ENCODE data around the gene PIPOX. TPM values are rescaled to one million over a fixed set of nuclear protein-coding genes. Genes with fewer than 3 reads are reported as not detected.

The PIPOX gene
- total and polyA plus RNA-seq, 2 of the 8 experiments (the other 6 are each of a cell fraction or from before 2014, with no cell fraction given), result 57.2 to 99.6 TPM

GRCh38 chr17:29070781-29071180 lies 27.8 kb downstream of the PIPOX start:
- ChIA-PET POLR2A (ENCODE audit: partially characterized antibody) (interaction anchor here (1.0 to 3.2 kb wide), 9 partner anchors 8 to 119 kb away, joined by 3 to 19 read pairs (median 3); partner anchors contain the start of genes PHF12, PIPOX and SEZ6), CTCF (ENCODE audit: partially characterized antibody) (interaction anchor here (0.9 to 2.4 kb wide), 7 partner anchors 8 to 105 kb away, joined by 3 to 13 read pairs (median 4); no protein-coding TSS in a partner anchor)
- H3K36me3 ChIP-seq (ENCODE audit: control insufficient read depth in 2 of 4, insufficient read depth in 4 of 4, low read length in 3 of 4), result no peaks in the 10 kb centered on the region
- no peak overlapping the region; the same call in 1 of the 2 replicates for H2BK15ac ChIP-seq (ENCODE audit: low read length)
- no peak overlapping the region for H3K56ac ChIP-seq (replicated peaks; ENCODE audit: insufficient read length, low read depth, low read length)
- peaks cover 7 to 26% (median 13%) of the 10 kb centered on the region in 4 experiments for H3K4me1 ChIP-seq (replicated peaks in 1 of 4; ENCODE audit: control insufficient read depth in 3 of 4, insufficient read depth in 4 of 4, low read length in 3 of 4)
- no peak overlapping the region for H4K91ac ChIP-seq (replicated peaks; ENCODE audit: insufficient read length, low read length)
- H3K9ac ChIP-seq (replicated peaks in 1 of 4; ENCODE audit: extremely low read depth in 1 of 4, low read depth in 3 of 4, low read length in 3 of 4), result no peak overlapping the region
- H2BK120ac ChIP-seq (replicated peaks; ENCODE audit: low read depth, low read length), result no peak overlapping the region
- H4K20me1 ChIP-seq (replicated peaks in 1 of 2; ENCODE audit: control insufficient read depth in 1 of 2, insufficient read depth in 2 of 2, low read length in 2 of 2), result no peaks in the 10 kb centered on the region
- H4K5ac ChIP-seq (ENCODE audit: insufficient read length, low read depth, low read length), result no peak overlapping the region
- FAIRE-seq, result no peak
- peak overlapping the region; percentile 22; the same call in 1 of the 2 replicates for H2BK5ac ChIP-seq (ENCODE audit: low read depth, low read length)
- no peak overlapping the region for H3K4me2 ChIP-seq (ENCODE audit: insufficient read depth in 1 of 2, low read depth in 2 of 2, low read length in 2 of 2)
- no peak overlapping the region for H3K23ac ChIP-seq (ENCODE audit: insufficient read length)
- H3K18ac ChIP-seq (ENCODE audit: extremely low read depth, low read length), result no peak overlapping the region
- no peaks in the 10 kb centered on the region for H3K79me2 ChIP-seq (ENCODE audit: control insufficient read depth in 1 of 2, insufficient read depth in 2 of 2, low read length in 2 of 2)
- DNase-seq (ENCODE audit: low read depth in 1 of 2, low spot score in 2 of 2), result no peak
- no peaks in the 10 kb centered on the region for H3K23me2 ChIP-seq (ENCODE audit: low read depth, low read length)
- H2AFZ ChIP-seq (ENCODE audit: low read length), result no peak overlapping the region
- H2AK5ac ChIP-seq (ENCODE audit: low read depth, low read length), result no peak overlapping the region
- H3K9me3 ChIP-seq (ENCODE audit: insufficient read depth in 2 of 2, low read depth in 1 of 2, low read length in 1 of 2), result no peaks in the 10 kb centered on the region
- 93% methylated on average over 9 of the region's 9 CpGs; no CpG with 5 or more reads in 1 of the 2 experiments for WGBS, 2 experiments (ENCODE audit: extremely low coverage in 1 of 2, insufficient coverage in 1 of 2, insufficient read length in 1 of 2, insufficient replicate concordance in 2 of 2, low coverage in 1 of 2, low lambda C conversion rate in 2 of 2, missing lambda C conversion rate in 1 of 2)
- no peak overlapping the region for H3K14ac ChIP-seq (ENCODE audit: insufficient read length)
- no peak overlapping the region for H4K8ac ChIP-seq (ENCODE audit: extremely low read depth, insufficient read depth, low read length)
- no peak overlapping the region for H3K4me3 ChIP-seq (ENCODE audit: extremely low read depth in 1 of 4, insufficient read depth in 2 of 4, low read depth in 3 of 4, low read length in 4 of 4)
- H3K27ac ChIP-seq (ENCODE audit: low read depth, low read length), result no peak overlapping the region
- H3K79me1 ChIP-seq (ENCODE audit: low read depth, low read length), result no peaks in the 10 kb centered on the region
- 0 out of 7 replicates have a peak, but pooled peaks cover 0 to 2% (median 0%) of the 10 kb centered on the region in 4 experiments for H3K27me3 ChIP-seq (replicated peaks in 1 of 4; ENCODE audit: control insufficient read depth in 3 of 4, extremely low read depth in 1 of 4, insufficient read depth in 3 of 4, low read length in 3 of 4)
- no peak overlapping the region for H2BK20ac ChIP-seq (ENCODE audit: low read length)
- no peak overlapping the region for H3K4ac ChIP-seq (replicated peaks; ENCODE audit: insufficient read length, low read depth, low read length)
- H2BK12ac ChIP-seq (ENCODE audit: low read depth, low read length), result no peak overlapping the region
- TF ChIP-seq SP1 (IDR thresholded peaks at IDR 0.05; ENCODE audit: low read depth, low read length) (no peak), BCL11A (IDR thresholded peaks at IDR 0.05; ENCODE audit: low read depth in 2 of 2, low read length in 2 of 2) (no peak), SIX5 (IDR thresholded peaks at IDR 0.05; ENCODE audit: low read depth, low read length) (no peak), SIN3A (conservative IDR thresholded peaks at IDR 0.05 in 1 of 2, IDR thresholded peaks at IDR 0.05 in 1 of 2; ENCODE audit: low read depth in 1 of 2, low read length in 2 of 2) (no peak), TBP (IDR thresholded peaks at IDR 0.05; ENCODE audit: low read depth, low read length) (no peak), GABPA (IDR thresholded peaks at IDR 0.05; ENCODE audit: borderline replicate concordance, insufficient read depth, low read length) (no peak), EGR1 (IDR thresholded peaks at IDR 0.05; ENCODE audit: borderline replicate concordance, low read depth, low read length) (no peak), HDAC2 (IDR thresholded peaks at IDR 0.05; ENCODE audit: borderline replicate concordance in 1 of 2, low read depth in 2 of 2, low read length in 2 of 2) (no peak), FOSL1 (IDR thresholded peaks at IDR 0.05; ENCODE audit: insufficient read depth, low read depth, low read length) (no peak), CEBPB (IDR thresholded peaks at IDR 0.05; ENCODE audit: low read depth, low read length) (no peak), RBBP5 (IDR thresholded peaks at IDR 0.05; ENCODE audit: borderline replicate concordance, low read depth, low read length) (no peak), EZH2 (IDR thresholded peaks at IDR 0.05; ENCODE audit: low read depth, low read length, severe bottlenecking) (no peak), CTBP2 (IDR thresholded peaks at IDR 0.05; ENCODE audit: borderline replicate concordance, insufficient read depth, insufficient read length, low read length) (no peak)
